ENCODE measurements around the gene POLD4. TPM values are rescaled to one million over a fixed set of nuclear protein-coding genes. Genes with fewer than 3 reads are reported as not detected.

The POLD4 gene
- total and polyA plus RNA-seq, 10 donors, result 81.4 to 290 (median 128) TPM

- Histone ChIP-seq H3K27ac (peak overlapping the region in 5 of 8 donors; percentile 41 to 80 (median 54)), H3K9me3 (no peaks in the 10 kb centered on the region), H3K36me3 (peaks cover 0 to 26% (median 0%) of the 10 kb centered on the region in 6 donors), H3K4me1 (peaks cover 35 to 74% (median 55%) of the 10 kb centered on the region in 6 donors), H3K4me3 (no peak overlapping the region), H3K27me3 (replicated peaks in 1 of 7) (no peaks in the 10 kb centered on the region)
- intact Hi-C loops (cut with DNase I; ENCODE audit: low total_unique reads), result no loop called here
- TF ChIP-seq CTCF (IDR thresholded peaks at IDR 0.05 in 8 of 11, conservative IDR thresholded peaks at IDR 0.05 in 3 of 11) (no peak), POLR2AphosphoS5 (IDR thresholded peaks at IDR 0.05) (no peak), POLR2A (IDR thresholded peaks at IDR 0.05) (no peak)
- no peak for DNase-seq
- 42 to 62% (median 55%) methylated on average over 3 of the region's 3 CpGs for WGBS, 5 donors
These were observed 10.8 kb upstream of the POLD4 start for GRCh38 chr11:67364169-67364568.

GRCh38 chr11:67357831-67358670 is 4.7 kb upstream of the POLD4 start:
- H3K4me3 ChIP-seq, result no peak overlapping the region
- 72 to 92% (median 86%) methylated on average over 12 of the region's 12 CpGs for WGBS, 5 donors
- H3K4me1 ChIP-seq, result peaks cover 40 to 69% (median 52%) of the 10 kb centered on the region in 6 donors
- no peaks in the 10 kb centered on the region for H3K27me3 ChIP-seq (replicated peaks in 1 of 7)
- intact Hi-C loops (cut with DNase I; ENCODE audit: low total_unique reads), result no loop called here
- no peaks in the 10 kb centered on the region for H3K36me3 ChIP-seq
- H3K9me3 ChIP-seq, result no peaks in the 10 kb centered on the region
- no peak for TF ChIP-seq POLR2AphosphoS5 (IDR thresholded peaks at IDR 0.05)
- no peak for TF ChIP-seq CTCF (IDR thresholded peaks at IDR 0.05 in 8 of 11, conservative IDR thresholded peaks at IDR 0.05 in 3 of 11)
- TF ChIP-seq POLR2A (IDR thresholded peaks at IDR 0.05), result no peak
- peak overlapping the region in 6 of 8 donors; percentile 99 to 100 (median 100) for H3K27ac ChIP-seq
- no peak for DNase-seq

GRCh38 chr11:67356864-67357561 is 3.7 kb upstream of the POLD4 start:
- DNase-seq, result peak; percentile 87
- Histone ChIP-seq H3K4me1 (peaks cover 47 to 73% (median 62%) of the 10 kb centered on the region in 6 donors), H3K4me3 (peak overlapping the region in 1 of 8 donors; percentile 11), H3K9me3 (no peaks in the 10 kb centered on the region), H3K27ac (peak overlapping the region; percentile 15 to 100 (median 100)), H3K27me3 (replicated peaks in 1 of 7) (no peaks in the 10 kb centered on the region), H3K36me3 (no peaks in the 10 kb centered on the region)
- TF ChIP-seq CTCF (IDR thresholded peaks at IDR 0.05 in 8 of 11, conservative IDR thresholded peaks at IDR 0.05 in 3 of 11) (peak; percentile 92 to 98 (median 96)), POLR2AphosphoS5 (IDR thresholded peaks at IDR 0.05) (peak in 2 of 3 donors; percentile 56 to 69), POLR2A (IDR thresholded peaks at IDR 0.05) (no peak)
- 15 to 29% (median 24%) methylated on average over 3 of the region's 3 CpGs for WGBS, 5 donors
- intact Hi-C loops (cut with DNase I; ENCODE audit: low total_unique reads), result no loop called here

All from spleen (tissue), 11 donors.